ENCODE data around the gene DDX18. TPM values are rescaled to one million over a fixed set of nuclear protein-coding genes. Genes with fewer than 3 reads are reported as not detected.
"Not testable (repeated sequence)": the region's sequence is repeated elsewhere in the genome, so short reads cannot be mapped to it uniquely, and the experiment has no call there.

Gene DDX18
- total RNA-seq, 2 experiments from 2014 or later: 106 to 119 TPM

- not testable (repeated sequence) for H3K36me3 Mint-ChIP-seq (ENCODE audit: low read depth)
Observed at GRCh38 chr2:117803644-117804325, 10.7 kb upstream of the DDX18 start.

DNA sequence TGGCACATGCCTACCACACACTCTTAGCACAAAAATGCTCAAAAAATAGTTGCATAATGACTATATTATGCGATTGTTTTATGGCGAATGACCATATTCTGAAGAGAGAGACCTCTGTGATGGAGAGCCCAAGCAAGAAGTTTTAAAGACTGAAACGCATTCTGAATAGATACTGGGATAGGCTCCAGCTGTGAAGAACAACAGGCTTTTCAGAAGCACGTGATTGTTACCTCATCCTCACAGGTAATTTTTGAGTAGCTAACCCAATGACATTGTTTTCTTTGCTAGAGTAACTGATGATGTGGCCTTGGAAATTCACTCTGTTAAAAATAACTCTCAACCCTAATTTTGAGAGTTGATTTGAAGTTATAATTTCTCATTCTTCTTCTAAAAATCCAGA lies 2.0 kb upstream of the DDX18 start:
- Mint-ChIP-seq H3K27ac (no peak overlapping the region), H3K4me1 (ENCODE audit: low read depth) (peaks cover 22% of the 10 kb centered on the region), H3K27me3 (ENCODE audit: low read depth) (no peaks in the 10 kb centered on the region), H3K4me3 (no peak overlapping the region), H3K9me3 (no peaks in the 10 kb centered on the region), H3K36me3 (ENCODE audit: low read depth) (peaks cover 11% of the 10 kb centered on the region)
- intact Hi-C loops (cut with micrococcal nuclease): loop anchor here (10.0 kb wide), 1 partner anchor 1032 kb away; the partner anchor contains the start of gene EN1
- DNase-seq: no peak
- CTCF ChIA-PET: interaction anchor here (0.7 to 3.1 kb wide), 3 partner anchors 9 to 190 kb away, joined by 3 to 27 read pairs (median 4); no protein-coding TSS in a partner anchor

More at GRCh38 chr2:117803644-117804325, 10.7 kb upstream of the DDX18 start:
- Mint-ChIP-seq H3K27me3 (ENCODE audit: low read depth) (peaks cover 22% of the 10 kb centered on the region), H3K4me3 (peak overlapping the region; percentile 57)
- H3K9me3 Mint-ChIP-seq; H3K27ac Mint-ChIP-seq; intact Hi-C loops (cut with micrococcal nuclease); H3K4me1 Mint-ChIP-seq (ENCODE audit: low read depth): not testable (repeated sequence)
- CTCF ChIA-PET: interaction anchor here (1.0 to 1.2 kb wide), 4 partner anchors 9 to 201 kb away, joined by 3 to 5 read pairs (median 4); partner anchors contain the start of gene DDX18
- peak; percentile 4 for DNase-seq

GRCh38 chr2:117815946-117816345 lies 1.5 kb downstream of the DDX18 start:
- Mint-ChIP-seq H3K27me3 (ENCODE audit: low read depth) (no peaks in the 10 kb centered on the region), H3K9me3 (no peaks in the 10 kb centered on the region), H3K36me3 (ENCODE audit: low read depth) (peaks cover 36% of the 10 kb centered on the region), H3K4me3 (peak overlapping the region; percentile 91), H3K27ac (peak overlapping the region; percentile 97), H3K4me1 (ENCODE audit: low read depth) (peaks cover 55% of the 10 kb centered on the region)
- intact Hi-C loops (cut with micrococcal nuclease): loop anchor here (2.0 to 10.0 kb wide), 3 partner anchors 21 to 1029 kb away; partner anchors contain the start of gene EN1
- CTCF ChIA-PET: interaction anchor here (0.6 kb wide), 1 partner anchor 187 kb away, joined by 3 read pairs; no protein-coding TSS in a partner anchor
- peak; percentile 23 for DNase-seq

DNA sequence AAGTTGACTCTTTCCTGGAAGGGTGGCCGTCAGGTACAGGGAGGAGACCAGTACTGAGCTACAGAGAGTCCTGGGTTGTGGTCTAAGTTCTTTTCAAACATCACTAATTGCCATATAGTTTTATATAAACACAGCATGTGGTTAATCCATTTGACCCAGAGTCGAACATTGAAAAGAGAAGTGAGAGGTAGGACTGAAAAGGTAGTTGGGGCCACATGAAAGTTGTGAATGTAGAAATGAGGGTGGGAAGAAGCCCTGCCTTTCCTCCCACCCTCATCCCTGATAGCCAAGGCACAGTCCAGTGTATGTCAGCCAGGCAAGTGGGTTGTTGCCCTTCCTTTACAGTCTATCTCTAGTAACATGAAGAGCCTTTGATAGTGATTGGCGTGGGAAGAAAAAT lies 4.4 kb downstream of the DDX18 start:
- intact Hi-C loops (cut with micrococcal nuclease): loop anchor here (5.0 to 10.0 kb wide), 2 partner anchors 118 to 1026 kb away; partner anchors contain the start of gene EN1
- Mint-ChIP-seq H3K27ac (peak overlapping the region; percentile 73), H3K36me3 (ENCODE audit: low read depth) (peaks cover 57% of the 10 kb centered on the region)

DNA sequence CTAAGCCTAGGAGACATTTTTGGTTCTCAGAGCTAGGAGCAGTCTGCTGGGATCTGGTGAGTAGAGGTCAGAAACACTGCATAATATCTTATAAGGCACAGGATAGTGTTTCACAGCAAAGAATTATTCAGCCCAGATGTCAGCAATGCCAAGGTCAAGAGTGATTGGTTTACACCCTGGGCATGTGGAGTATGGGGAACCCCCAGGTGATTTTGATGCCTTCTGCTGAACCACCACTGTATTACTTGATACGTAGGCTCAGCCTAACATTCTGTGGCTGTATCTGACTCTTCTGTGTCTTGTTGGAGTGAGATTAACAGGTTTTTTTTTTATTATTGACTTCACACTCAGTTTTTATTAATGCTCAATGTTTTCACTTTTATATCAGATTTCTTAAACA lies 6.0 kb downstream of the DDX18 start:
- no peak overlapping the region for H3K4me3 Mint-ChIP-seq
- H3K27ac Mint-ChIP-seq: peak overlapping the region; percentile 79
- H3K27me3 Mint-ChIP-seq (ENCODE audit: low read depth): no peaks in the 10 kb centered on the region
- peaks cover 50% of the 10 kb centered on the region for H3K4me1 Mint-ChIP-seq (ENCODE audit: low read depth)
- H3K36me3 Mint-ChIP-seq (ENCODE audit: low read depth): peaks cover 61% of the 10 kb centered on the region
- intact Hi-C loops (cut with micrococcal nuclease): no loop called here
- H3K9me3 Mint-ChIP-seq: no peaks in the 10 kb centered on the region
- CTCF ChIA-PET: no interaction called here
- DNase-seq: peak; percentile 65

More for the DNA sequence above, 4.4 kb downstream of the DDX18 start:
- CTCF ChIA-PET: no interaction called here
- no peaks in the 10 kb centered on the region for H3K27me3 Mint-ChIP-seq (ENCODE audit: low read depth)
- H3K4me1 Mint-ChIP-seq (ENCODE audit: low read depth): peaks cover 55% of the 10 kb centered on the region
- no peak overlapping the region for H3K4me3 Mint-ChIP-seq
- H3K9me3 Mint-ChIP-seq: no peaks in the 10 kb centered on the region
- DNase-seq: no peak

GRCh38 chr2:117825437-117825836 lies 10.9 kb downstream of the DDX18 start:
- CTCF ChIA-PET: interaction anchor here (0.8 to 1.5 kb wide), 2 partner anchors 11 to 178 kb away, joined by 3 to 14 read pairs; partner anchors contain the start of gene DDX18
- Mint-ChIP-seq H3K4me3 (no peak overlapping the region), H3K27me3 (ENCODE audit: low read depth) (no peaks in the 10 kb centered on the region), H3K9me3 (no peaks in the 10 kb centered on the region), H3K4me1 (ENCODE audit: low read depth) (peaks cover 6% of the 10 kb centered on the region), H3K27ac (no peak overlapping the region), H3K36me3 (ENCODE audit: low read depth) (peaks cover 73% of the 10 kb centered on the region)
- intact Hi-C loops (cut with micrococcal nuclease): no loop called here
- DNase-seq: no peak

DNA sequence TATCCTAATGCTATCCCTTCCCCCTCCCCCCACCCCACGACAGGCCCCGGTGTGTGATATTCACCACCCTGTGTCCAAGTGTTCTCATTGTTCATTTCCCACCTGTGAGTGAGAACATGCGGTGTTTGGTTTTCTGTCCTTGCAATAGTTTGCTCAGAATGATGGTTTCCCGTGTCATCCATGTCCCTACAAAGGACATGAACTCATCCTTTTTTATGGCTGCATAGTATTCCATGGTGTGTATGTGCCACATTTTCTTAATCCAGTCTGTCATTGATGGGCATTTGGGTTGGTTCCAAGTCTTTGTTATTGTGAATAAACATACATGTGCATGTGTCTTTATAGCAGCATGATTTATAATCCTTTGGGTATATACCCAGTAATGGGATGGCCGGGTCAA lies 13.0 kb downstream of the DDX18 start:
- H3K9me3 Mint-ChIP-seq; intact Hi-C loops (cut with micrococcal nuclease); DNase-seq; H3K27me3 Mint-ChIP-seq (ENCODE audit: low read depth); H3K4me3 Mint-ChIP-seq; H3K4me1 Mint-ChIP-seq (ENCODE audit: low read depth); H3K27ac Mint-ChIP-seq: not testable (repeated sequence)
- CTCF ChIA-PET: interaction anchor here (1.2 kb wide), 1 partner anchor 14 kb away, joined by 3 read pairs; no protein-coding TSS in a partner anchor
- H3K36me3 Mint-ChIP-seq (ENCODE audit: low read depth): peaks cover 65% of the 10 kb centered on the region

DNA sequence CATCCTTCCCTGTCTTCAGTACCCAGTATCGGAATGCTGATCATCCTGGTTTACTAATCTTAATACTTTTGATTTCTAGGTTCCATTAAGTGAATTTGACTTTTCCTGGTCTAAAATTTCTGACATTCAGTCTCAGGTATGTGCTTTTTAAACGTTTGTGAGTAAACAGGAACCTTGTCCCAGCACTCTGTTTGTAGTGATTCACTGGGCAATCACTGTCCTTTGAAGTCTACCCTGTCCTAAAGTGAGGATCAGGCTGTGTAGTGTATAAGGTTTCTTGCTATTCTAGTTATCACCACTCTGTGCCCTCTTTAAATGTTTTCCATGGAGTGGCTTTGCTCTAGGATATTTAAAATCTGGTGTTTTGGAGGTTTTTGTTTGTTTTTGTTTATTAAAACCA lies 14.4 kb downstream of the DDX18 start:
- intact Hi-C loops (cut with micrococcal nuclease): no loop called here
- Mint-ChIP-seq H3K36me3 (ENCODE audit: low read depth) (peaks cover 59% of the 10 kb centered on the region), H3K9me3 (no peaks in the 10 kb centered on the region), H3K27me3 (ENCODE audit: low read depth) (no peaks in the 10 kb centered on the region), H3K4me3 (no peak overlapping the region), H3K27ac (no peak overlapping the region), H3K4me1 (ENCODE audit: low read depth) (peaks cover 3% of the 10 kb centered on the region)
- DNase-seq: no peak
- CTCF ChIA-PET: interaction anchor here (0.7 to 1.7 kb wide), 2 partner anchors 15 to 113 kb away, joined by 3 to 5 read pairs; partner anchors contain the start of gene DDX18

DNA sequence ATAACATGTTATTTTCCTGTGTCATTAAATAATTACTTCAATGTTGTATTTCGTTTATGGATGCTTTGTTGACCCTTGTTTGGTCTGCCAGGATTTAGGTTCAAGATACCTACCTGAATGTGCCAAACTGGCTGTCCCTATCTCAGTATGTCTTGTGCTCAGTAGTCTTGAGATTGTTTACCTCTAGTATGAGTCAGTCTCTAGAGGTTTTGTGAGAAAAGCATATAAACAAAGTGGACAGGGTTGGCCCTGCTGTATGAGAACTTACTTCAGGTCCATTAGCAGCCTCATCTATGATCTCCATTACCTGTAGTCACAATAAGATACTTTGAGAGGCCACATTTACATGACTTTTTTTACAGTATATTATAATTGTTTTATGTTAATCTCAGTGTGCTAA lies 17.8 kb downstream of the DDX18 start:
- H3K4me1 Mint-ChIP-seq (ENCODE audit: low read depth): peaks cover 14% of the 10 kb centered on the region
- H3K36me3 Mint-ChIP-seq (ENCODE audit: low read depth): peaks cover 41% of the 10 kb centered on the region
- H3K4me3 Mint-ChIP-seq: no peak overlapping the region
- H3K27ac Mint-ChIP-seq: no peak overlapping the region
- CTCF ChIA-PET: interaction anchor here (0.8 to 1.0 kb wide), 3 partner anchors 10 to 1023 kb away, joined by 3 to 4 read pairs (median 3); partner anchors contain the start of gene DDX18
- H3K9me3 Mint-ChIP-seq: no peaks in the 10 kb centered on the region
- H3K27me3 Mint-ChIP-seq (ENCODE audit: low read depth): no peaks in the 10 kb centered on the region
- intact Hi-C loops (cut with micrococcal nuclease): no loop called here
- no peak for DNase-seq

- Mint-ChIP-seq H3K4me3 (no peak overlapping the region), H3K4me1 (ENCODE audit: low read depth) (peaks cover 14% of the 10 kb centered on the region), H3K27me3 (ENCODE audit: low read depth) (no peaks in the 10 kb centered on the region), H3K9me3 (no peaks in the 10 kb centered on the region), H3K27ac (no peak overlapping the region), H3K36me3 (ENCODE audit: low read depth) (peaks cover 40% of the 10 kb centered on the region)
- DNase-seq: peak; percentile 47
- CTCF ChIA-PET: interaction anchor here (0.8 to 4.8 kb wide), 6 partner anchors 11 to 1022 kb away, joined by 3 to 30 read pairs (median 4); partner anchors contain the start of gene DDX18
- intact Hi-C loops (cut with micrococcal nuclease): no loop called here
Observed at GRCh38 chr2:117832905-117833613, 18.6 kb downstream of the DDX18 start.

DNA sequence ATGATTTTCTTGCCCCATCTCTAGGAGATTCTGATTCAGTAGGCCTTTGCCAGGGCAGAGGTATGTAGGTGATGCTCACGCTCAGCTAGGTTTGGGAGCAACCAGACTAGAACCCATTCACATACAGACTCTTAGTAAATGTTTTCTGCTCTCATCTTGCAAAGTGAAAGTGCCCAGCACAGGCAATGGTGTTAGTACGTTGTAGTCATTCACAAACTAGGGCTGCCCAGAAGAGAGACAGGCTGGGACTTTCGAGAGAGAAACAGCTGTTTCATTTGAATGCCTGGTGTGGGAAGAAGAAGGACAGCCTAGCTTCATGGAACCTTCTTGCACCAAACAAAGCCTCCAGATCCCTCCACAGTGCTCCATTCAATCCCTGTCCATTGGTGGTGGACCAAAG lies 19.4 kb downstream of the DDX18 start:
- peaks cover 37% of the 10 kb centered on the region for H3K36me3 Mint-ChIP-seq (ENCODE audit: low read depth)
- H3K4me3 Mint-ChIP-seq: no peak overlapping the region
- no peak for DNase-seq
- no peaks in the 10 kb centered on the region for H3K9me3 Mint-ChIP-seq
- no peak overlapping the region for H3K27ac Mint-ChIP-seq
- no peaks in the 10 kb centered on the region for H3K27me3 Mint-ChIP-seq (ENCODE audit: low read depth)
- CTCF ChIA-PET: interaction anchor here (1.2 to 4.8 kb wide), 3 partner anchors 19 to 199 kb away, joined by 3 to 30 read pairs (median 5); no protein-coding TSS in a partner anchor
- peaks cover 14% of the 10 kb centered on the region for H3K4me1 Mint-ChIP-seq (ENCODE audit: low read depth)
- intact Hi-C loops (cut with micrococcal nuclease): no loop called here

GRCh38 chr2:117834992-117835391 lies 20.5 kb downstream of the DDX18 start:
- CTCF ChIA-PET: interaction anchor here (1.0 to 4.8 kb wide), 3 partner anchors 20 to 169 kb away, joined by 3 to 30 read pairs (median 6); partner anchors contain the start of gene DDX18
- no peak for DNase-seq
- Mint-ChIP-seq H3K4me1 (ENCODE audit: low read depth) (peaks cover 12% of the 10 kb centered on the region), H3K27ac (no peak overlapping the region), H3K4me3 (no peak overlapping the region), H3K9me3 (no peaks in the 10 kb centered on the region), H3K27me3 (ENCODE audit: low read depth) (no peaks in the 10 kb centered on the region), H3K36me3 (ENCODE audit: low read depth) (peaks cover 34% of the 10 kb centered on the region)
- intact Hi-C loops (cut with micrococcal nuclease): no loop called here
